ENCODE results near the gene RAD51B.

RAD51B gene

GRCh38 chr14:68145539-68145938 lies 326.0 kb downstream of the RAD51B start:
- Histone ChIP-seq H3K4me2 (ENCODE audit: low read length) (no peak overlapping the region), H3K4me3 (ENCODE audit: low read depth, low read length) (no peak overlapping the region), H3K9ac (no peak overlapping the region), H3K4me1 (peaks cover 10% of the 10 kb centered on the region), H3K9me3 (ENCODE audit: control insufficient read depth, low read length) (no peaks in the 10 kb centered on the region), H2AFZ (no peak overlapping the region), H3K27ac (no peak overlapping the region), H3K79me2 (no peaks in the 10 kb centered on the region), H3K36me3 (ENCODE audit: control insufficient read depth, insufficient read depth, low read length) (no peaks in the 10 kb centered on the region), H3K27me3 (ENCODE audit: control insufficient read depth, insufficient read depth, low read length) (no peaks in the 10 kb centered on the region)
- TF ChIP-seq, protein P1, sequence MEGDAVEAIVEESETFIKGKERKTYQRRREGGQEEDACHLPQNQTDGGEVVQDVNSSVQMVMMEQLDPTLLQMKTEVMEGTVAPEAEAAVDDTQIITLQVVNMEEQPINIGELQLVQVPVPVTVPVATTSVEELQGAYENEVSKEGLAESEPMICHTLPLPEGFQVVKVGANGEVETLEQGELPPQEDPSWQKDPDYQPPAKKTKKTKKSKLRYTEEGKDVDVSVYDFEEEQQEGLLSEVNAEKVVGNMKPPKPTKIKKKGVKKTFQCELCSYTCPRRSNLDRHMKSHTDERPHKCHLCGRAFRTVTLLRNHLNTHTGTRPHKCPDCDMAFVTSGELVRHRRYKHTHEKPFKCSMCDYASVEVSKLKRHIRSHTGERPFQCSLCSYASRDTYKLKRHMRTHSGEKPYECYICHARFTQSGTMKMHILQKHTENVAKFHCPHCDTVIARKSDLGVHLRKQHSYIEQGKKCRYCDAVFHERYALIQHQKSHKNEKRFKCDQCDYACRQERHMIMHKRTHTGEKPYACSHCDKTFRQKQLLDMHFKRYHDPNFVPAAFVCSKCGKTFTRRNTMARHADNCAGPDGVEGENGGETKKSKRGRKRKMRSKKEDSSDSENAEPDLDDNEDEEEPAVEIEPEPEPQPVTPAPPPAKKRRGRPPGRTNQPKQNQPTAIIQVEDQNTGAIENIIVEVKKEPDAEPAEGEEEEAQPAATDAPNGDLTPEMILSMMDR (IDR thresholded peaks at IDR 0.05) = no peak

- H2AFZ ChIP-seq = no peak overlapping the region
- H3K36me3 ChIP-seq (ENCODE audit: control insufficient read depth, insufficient read depth, low read length) = no peaks in the 10 kb centered on the region
- H3K9ac ChIP-seq = no peak overlapping the region
- no peak overlapping the region for H3K4me3 ChIP-seq (ENCODE audit: low read depth, low read length)
- TF ChIP-seq, protein P1 (IDR thresholded peaks at IDR 0.05) = no peak
- H3K4me1 ChIP-seq = peaks cover 3% of the 10 kb centered on the region
- H3K4me2 ChIP-seq (ENCODE audit: low read length) = no peak overlapping the region
- H3K27me3 ChIP-seq (ENCODE audit: control insufficient read depth, insufficient read depth, low read length) = no peaks in the 10 kb centered on the region
- H3K27ac ChIP-seq = no peak overlapping the region
- no peaks in the 10 kb centered on the region for H3K9me3 ChIP-seq (ENCODE audit: control insufficient read depth, low read length)
- H3K79me2 ChIP-seq = no peaks in the 10 kb centered on the region
Measured at GRCh38 chr14:68146818-68147217, 327.2 kb downstream of the RAD51B start.

- H3K9ac ChIP-seq = no peak overlapping the region
- no peaks in the 10 kb centered on the region for H3K36me3 ChIP-seq (ENCODE audit: control insufficient read depth, insufficient read depth, low read length)
- no peak overlapping the region for H3K27ac ChIP-seq
- TF ChIP-seq, protein P1 (IDR thresholded peaks at IDR 0.05) = no peak
- H3K4me2 ChIP-seq (ENCODE audit: low read length) = no peak overlapping the region
- peaks cover 3% of the 10 kb centered on the region for H3K4me1 ChIP-seq
- H3K9me3 ChIP-seq (ENCODE audit: control insufficient read depth, low read length) = no peaks in the 10 kb centered on the region
- H2AFZ ChIP-seq = no peak overlapping the region
- peaks cover 3% of the 10 kb centered on the region for H3K79me2 ChIP-seq
- no peak overlapping the region for H3K4me3 ChIP-seq (ENCODE audit: low read depth, low read length)
- H3K27me3 ChIP-seq (ENCODE audit: control insufficient read depth, insufficient read depth, low read length) = no peaks in the 10 kb centered on the region
Measured at GRCh38 chr14:68147303-68147702, 327.7 kb downstream of the RAD51B start.

GRCh38 chr14:68148276-68148675 lies 328.7 kb downstream of the RAD51B start:
- H3K27ac ChIP-seq = no peak overlapping the region
- no peak overlapping the region for H2AFZ ChIP-seq
- no peak overlapping the region for H3K9ac ChIP-seq
- peaks cover 3% of the 10 kb centered on the region for H3K4me1 ChIP-seq
- no peak overlapping the region for H3K4me3 ChIP-seq (ENCODE audit: low read depth, low read length)
- no peaks in the 10 kb centered on the region for H3K27me3 ChIP-seq (ENCODE audit: control insufficient read depth, insufficient read depth, low read length)
- H3K9me3 ChIP-seq (ENCODE audit: control insufficient read depth, low read length) = no peaks in the 10 kb centered on the region
- H3K4me2 ChIP-seq (ENCODE audit: low read length) = no peak overlapping the region
- no peaks in the 10 kb centered on the region for H3K36me3 ChIP-seq (ENCODE audit: control insufficient read depth, insufficient read depth, low read length)
- TF ChIP-seq, protein P1 (IDR thresholded peaks at IDR 0.05) = no peak
- H3K79me2 ChIP-seq = peaks cover 3% of the 10 kb centered on the region

GRCh38 chr14:68148763-68149162 lies 329.2 kb downstream of the RAD51B start:
- Histone ChIP-seq H3K4me3 (ENCODE audit: low read depth, low read length) (no peak overlapping the region), H3K27ac (no peak overlapping the region), H2AFZ (no peak overlapping the region), H3K27me3 (ENCODE audit: control insufficient read depth, insufficient read depth, low read length) (no peaks in the 10 kb centered on the region), H3K36me3 (ENCODE audit: control insufficient read depth, insufficient read depth, low read length) (no peaks in the 10 kb centered on the region), H3K4me1 (peaks cover 3% of the 10 kb centered on the region), H3K79me2 (peaks cover 3% of the 10 kb centered on the region), H3K9me3 (ENCODE audit: control insufficient read depth, low read length) (no peaks in the 10 kb centered on the region), H3K9ac (no peak overlapping the region), H3K4me2 (ENCODE audit: low read length) (no peak overlapping the region)
- TF ChIP-seq, protein P1 (IDR thresholded peaks at IDR 0.05) = no peak

All from parathyroid adenoma (tissue), 2 donors.